Pulmonary artery endothelial cell (primary cell): ENCODE data around the gene LSM10. TPM values are rescaled to one million over a fixed set of nuclear protein-coding genes. Genes with fewer than 3 reads are reported as not detected.

Source experiments
- DNase-seq: peaks from one replicate; pipeline ENCODE4 v3.0.0-alpha.2; 2011; ENCODE audit warnings: low read depth, low spot score
- total RNA-seq: library from RNA; depleted of rRNA; stranded (reverse); fragments of >200 nt; gene quantifications from 2 replicates; pipeline ENCODE4 v1.2.3, GENCODE V29; 2014

The LSM10 gene
- total RNA-seq, result 12.3 and 13.6 TPM in 2 replicates

GRCh38 chr1:36397378-36398230, at the start of gene LSM10:
LSM10 (minus strand) TSS chr1:36397908; CDS start chr1:36394129, 3,779 bp downstream.
- peak; percentile 68 for DNase-seq

DNA sequence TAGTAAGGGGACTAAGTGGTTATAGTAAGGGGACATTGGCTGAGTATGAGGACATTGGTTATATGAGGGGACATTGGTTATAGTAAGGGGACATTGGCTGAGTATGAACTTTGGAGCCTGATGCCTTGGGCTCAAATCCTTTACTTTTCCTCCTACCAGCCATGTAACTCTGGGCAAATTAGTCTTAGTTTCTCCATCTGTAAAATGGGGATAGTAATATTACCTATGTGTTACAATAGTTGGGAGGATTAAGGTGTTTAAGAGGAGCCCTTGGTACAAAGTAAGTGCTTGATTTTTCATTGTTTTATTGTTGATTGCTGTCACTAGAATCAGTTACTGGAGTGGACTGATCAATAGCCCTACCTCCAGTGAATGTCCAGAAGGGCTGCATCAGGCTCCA, 49.7 kb upstream of the LSM10 start:
- DNase-seq, result no peak

- no peak for DNase-seq
These were observed 49.0 kb upstream of the LSM10 start for GRCh38 chr1:36446746-36447145.

GRCh38 chr1:36446271-36446670, 48.6 kb upstream of the LSM10 start:
- no peak for DNase-seq

DNA sequence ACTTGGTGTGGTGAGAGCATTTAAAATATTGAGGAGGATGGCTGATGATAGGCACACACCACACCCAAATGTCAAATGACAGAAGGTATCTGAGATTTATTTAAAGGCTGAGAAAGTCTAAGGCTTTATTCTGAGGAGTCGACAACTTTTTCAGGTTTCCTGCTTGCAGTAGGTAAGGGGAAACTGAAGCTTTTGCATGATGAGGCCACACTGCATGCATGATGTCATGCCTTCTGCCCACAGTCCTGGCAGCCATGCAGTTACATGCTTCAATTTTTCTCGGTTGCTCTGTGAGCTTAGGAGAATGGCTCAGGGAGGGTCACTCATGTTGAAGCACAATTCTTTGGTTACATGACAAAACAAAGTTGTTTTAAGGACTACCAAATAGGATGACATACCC, 45.6 kb upstream of the LSM10 start:
- DNase-seq, result no peak

- DNase-seq, result no peak
These were observed 44.6 kb upstream of the LSM10 start for GRCh38 chr1:36442337-36442736.

DNA sequence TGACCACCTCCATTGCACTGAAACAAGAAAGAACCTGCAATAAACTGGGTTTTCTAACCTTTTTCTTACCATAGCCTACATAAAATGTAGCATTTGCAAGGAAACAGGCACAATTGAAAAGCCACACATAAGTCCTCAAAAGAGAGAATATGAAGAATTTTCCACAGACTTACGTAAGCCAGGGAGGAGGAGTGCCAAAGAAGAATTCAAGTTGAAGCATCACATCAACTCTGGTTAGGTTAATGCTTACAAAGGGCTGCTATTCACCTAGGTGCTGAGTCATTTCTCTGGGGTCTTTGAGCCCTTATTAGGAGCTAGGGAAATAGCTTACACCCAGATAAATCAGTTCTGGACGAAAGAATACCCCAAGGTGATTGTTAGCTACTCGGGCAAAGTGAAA, 42.9 kb upstream of the LSM10 start:
- DNase-seq, result no peak

DNA sequence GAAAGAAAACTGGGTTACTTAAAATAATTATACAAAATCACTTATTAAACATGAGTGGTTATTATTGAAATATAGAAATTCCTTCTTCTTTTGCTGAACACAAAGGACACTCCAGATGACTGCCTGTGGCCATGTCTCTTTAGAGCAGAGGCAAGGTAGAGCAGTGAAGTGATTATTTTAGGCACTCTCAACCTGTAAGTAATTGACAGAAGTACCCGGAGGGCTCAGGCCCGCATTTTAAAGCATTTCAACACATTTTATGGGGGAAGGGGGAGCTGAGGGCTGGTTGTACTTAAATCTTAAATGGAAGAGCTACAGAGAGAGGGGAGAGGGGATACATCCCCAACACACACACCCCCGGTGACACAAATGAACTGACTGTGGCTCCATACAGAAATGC, 42.3 kb upstream of the LSM10 start:
- DNase-seq, result no peak

GRCh38 chr1:36438715-36439114, 41.0 kb upstream of the LSM10 start:
- DNase-seq, result no peak

GRCh38 chr1:36436821-36437220, 39.1 kb upstream of the LSM10 start:
- DNase-seq, result no peak

DNA sequence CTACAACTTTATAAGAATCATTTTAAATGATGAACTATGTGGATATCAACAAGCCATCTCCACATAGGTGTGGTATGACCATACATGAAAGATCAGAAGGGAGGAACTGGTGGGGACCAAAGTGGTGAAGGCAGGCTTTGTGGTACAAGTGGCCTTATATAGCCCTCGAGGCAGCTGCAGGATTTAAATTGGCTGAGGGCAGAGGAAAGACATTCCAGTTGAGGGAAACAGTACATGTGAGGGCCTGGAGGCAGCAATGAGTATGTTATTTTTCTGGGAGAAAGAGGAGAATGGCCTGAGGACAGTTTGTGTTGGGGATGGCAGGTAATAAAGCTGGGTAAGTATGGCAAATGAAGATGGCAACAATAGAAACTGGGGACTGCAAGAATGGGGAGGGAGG, 35.4 kb upstream of the LSM10 start:
- DNase-seq, result no peak

- DNase-seq, result no peak
These were observed 34.9 kb upstream of the LSM10 start for GRCh38 chr1:36432616-36433015.

GRCh38 chr1:36425791-36426190, 28.1 kb upstream of the LSM10 start:
- no peak for DNase-seq

DNA sequence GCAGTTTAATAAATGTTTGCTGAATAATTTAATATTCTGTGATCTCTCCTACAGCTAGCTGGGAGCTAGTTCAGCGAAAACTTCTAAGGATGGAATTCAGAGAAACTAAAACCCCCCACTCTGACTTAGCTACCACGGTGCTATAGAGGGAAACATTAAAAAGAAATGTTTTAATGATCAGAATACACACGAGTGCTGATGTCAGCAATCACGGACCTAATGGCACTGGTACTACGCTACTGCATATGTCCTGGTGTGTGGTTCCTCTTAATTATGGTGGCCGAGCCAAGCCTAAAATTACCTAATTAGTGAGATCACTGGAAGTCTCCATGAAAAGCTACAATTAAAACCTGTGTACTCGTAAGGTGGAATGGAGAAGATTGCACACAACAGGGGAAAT, 23.9 kb upstream of the LSM10 start:
- DNase-seq, result no peak

DNA sequence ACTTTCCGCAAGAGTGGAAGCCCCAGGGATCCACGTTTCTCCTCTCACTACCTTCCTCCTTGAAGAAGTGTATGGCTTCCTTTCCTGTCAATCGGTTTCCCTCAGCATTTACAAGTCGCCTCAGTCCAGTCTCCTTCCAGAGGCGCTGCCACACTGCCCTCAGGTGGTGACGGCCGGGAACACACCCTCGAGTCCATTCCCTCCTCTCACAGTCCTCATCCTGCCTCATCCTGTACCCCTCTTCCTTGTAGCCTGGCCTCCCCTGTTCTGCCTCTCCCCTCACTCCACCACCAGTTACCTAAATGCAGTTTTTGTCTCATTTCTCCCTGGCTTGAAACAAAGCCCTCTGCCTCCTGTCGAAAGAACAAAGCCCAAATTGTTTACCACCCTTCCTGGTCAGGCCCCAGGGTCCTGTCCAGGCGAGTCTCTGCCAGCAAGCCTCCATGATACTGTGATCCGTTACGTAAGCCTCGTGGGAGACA, 23.2 kb upstream of the LSM10 start:
- DNase-seq, result peak; percentile 48

DNA sequence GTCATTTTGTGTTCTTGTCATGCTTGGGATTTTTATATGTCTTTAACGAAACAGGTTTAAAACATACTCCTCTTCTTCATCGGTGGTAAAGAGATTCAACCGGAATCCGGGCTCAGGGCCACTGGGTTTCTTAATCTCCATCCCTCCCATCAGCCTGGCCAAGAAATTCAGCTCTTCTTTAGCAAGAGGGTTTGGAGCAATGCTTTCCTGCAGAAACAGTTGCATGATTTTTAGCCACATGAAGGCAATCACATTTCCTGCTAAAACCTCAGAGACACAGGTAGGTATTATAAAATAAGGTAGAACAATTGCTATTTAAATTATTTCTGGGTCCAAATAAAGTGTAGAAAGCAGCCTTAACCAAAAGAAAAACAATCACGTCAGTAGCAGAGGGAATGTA, 22.7 kb upstream of the LSM10 start:
- no peak for DNase-seq

- no peak for DNase-seq
These were observed 21.9 kb upstream of the LSM10 start for GRCh38 chr1:36419569-36419968.

GRCh38 chr1:36419140-36419539, 21.4 kb upstream of the LSM10 start:
- DNase-seq, result no peak

DNA sequence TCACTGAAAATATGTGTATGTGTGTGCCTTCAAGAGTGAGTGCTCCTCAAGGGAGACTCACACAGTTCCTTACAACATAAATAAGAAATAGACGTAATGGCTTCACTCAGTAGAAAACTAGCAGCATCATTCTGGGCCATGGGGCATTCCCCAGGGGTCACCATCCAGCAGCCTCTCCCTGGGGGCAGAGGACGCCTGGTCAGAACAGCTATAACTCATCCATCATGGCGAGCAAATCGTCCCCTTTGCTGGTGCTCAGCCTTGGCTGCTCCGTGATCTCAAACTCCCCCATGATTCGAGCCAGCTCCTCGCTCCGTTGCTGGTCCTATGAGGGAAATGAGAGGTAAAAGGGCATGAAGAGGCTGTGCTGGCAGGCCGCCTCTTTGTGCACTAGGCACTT, 20.2 kb upstream of the LSM10 start:
- DNase-seq, result no peak

DNA sequence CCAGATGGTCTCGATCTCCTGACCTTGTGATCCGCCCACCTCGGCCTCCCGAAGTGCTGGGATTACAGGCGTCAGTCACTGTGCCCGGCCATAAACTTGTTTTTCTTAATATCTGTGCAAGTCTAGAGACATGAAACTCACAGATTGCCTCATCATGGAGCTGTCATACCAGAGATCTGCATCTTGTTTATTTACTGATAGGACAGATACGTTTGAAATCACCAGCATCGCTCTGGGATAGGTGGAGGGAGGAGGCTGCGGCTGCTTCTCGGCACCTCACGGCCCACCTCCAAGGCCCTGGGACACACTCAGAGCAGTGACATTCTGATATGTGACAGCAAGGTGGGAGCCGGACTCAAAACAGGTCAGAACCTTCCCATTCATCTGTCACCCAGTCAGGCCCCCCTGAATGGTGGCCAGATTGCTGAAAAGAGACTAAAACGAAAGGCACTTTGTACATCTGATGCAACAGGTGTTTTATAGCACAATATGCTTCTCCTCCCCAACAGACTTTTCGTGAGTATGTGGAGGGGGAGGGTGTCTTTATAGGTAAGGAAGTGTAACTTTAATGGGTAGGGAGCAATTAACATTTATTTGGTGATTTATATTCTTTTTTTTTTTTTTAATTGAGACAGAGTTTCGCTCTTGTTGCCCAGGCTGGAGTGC, 18.1 kb upstream of the LSM10 start:
- DNase-seq, result no peak

DNA sequence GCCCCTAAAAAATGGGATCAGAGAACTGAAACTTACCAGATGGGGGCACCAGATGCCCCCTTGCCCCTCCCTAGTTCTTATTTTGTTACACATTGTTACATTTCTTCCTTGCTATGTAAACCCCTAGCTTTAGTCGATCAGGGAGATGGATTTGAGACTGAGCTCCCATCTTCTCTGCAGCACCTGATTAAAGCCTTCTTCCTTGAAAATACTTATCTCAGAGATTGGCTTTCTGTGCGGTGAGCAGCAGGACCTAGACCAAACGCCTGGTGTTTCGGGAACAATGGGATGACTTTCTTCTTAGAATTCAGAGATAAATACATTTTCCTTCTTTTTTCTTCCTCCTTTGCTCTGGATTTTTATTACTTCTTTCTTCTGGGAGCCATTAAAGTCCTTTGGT, 16.7 kb upstream of the LSM10 start:
- no peak for DNase-seq

- no peak for DNase-seq
These were observed 14.3 kb upstream of the LSM10 start for GRCh38 chr1:36411674-36412648.
